ENCODE data around the gene SCGB1A1.

GRCh38 chr11:62458212-62459002 is 39.6 kb downstream of the SCGB1A1 start:
- TF ChIP-seq POLR2A (IDR thresholded peaks at IDR 0.05): no peak
- no peak for TF ChIP-seq CTCF (IDR thresholded peaks at IDR 0.05)
